Inferior parietal cortex (tissue), 1 donor: ENCODE measurements around the gene LPP.

Experiments used
- DNase-seq: peaks from one replicate; pipeline ENCODE4 v3.0.0-alpha.2; 2016; ENCODE audit errors: extremely low spot score

LPP gene

DNA sequence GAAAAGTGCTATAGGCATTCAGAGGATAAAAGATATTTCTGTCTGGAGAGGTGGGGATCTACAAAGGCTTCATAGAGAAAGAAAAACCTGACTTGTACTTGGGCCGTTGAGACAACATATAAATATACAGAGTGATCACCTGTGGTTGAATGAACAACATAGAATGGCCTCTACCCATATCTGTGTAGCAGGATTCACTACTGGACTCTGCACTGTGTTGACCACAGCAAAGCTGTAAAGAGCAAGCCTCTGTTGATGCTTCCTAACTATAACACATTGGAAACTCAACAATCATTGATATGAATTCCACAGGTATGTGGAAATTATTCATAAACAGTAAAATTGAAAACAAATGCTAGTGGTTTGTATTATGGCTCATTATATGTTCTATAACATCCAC lies 19.1 kb upstream of the LPP start:
- DNase-seq, result no peak

DNA sequence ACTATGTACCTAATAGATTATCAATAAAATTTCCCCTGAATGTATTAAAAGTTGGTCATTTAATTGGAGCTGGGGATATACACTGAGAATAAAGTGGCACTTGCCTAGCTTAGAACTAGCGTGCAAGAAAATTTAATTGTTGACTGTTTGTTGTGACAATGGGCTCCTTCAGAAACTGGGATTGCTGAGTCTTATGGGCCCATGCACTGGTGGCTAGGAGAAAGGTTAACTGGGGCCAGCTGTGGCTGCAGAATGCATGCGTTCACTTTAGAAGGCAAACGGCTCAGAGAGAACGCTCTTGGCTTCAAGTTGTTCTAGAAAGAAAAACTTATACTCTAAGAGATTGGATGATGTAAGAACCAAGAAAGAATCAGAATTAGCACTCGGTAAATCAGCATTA lies 18.7 kb upstream of the LPP start:
- no peak for DNase-seq

DNA sequence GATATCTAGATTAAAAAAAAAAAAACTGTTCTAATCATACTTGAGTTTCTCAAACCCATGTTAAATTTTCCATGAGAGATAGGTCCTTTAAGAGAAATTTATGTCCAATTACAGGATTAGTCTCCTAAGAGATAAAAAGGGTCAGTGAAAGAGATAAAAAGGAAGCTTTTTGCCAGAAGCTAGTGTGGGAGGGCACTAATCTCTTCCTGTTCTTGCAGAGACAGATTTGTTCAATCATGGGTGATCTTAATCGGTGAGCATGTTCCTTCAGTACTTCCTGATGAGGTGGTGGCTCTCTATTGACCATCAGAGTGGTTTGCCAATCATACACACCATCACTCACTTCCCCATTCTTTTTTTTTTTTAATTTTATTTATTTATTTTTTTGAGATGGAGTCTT lies 16.9 kb upstream of the LPP start:
- DNase-seq, result no peak

DNA sequence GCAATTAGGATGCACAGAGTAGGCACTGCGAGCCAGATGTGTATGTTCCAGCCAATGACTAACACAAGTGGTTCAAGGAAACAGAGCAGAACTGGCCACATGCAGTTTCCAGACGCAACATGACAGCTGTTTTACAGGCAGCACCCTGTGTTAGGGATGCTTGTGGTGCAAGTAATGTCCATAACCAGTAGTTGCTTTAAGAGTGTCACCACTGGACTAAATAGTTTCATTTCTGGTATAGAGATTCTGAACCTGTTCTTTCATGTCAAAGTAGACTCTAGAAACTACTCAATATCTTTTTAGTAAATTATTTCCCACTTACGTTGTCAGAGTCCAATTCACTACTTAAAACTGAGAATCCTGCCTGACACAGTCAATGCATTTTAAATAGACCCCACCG lies 14.5 kb upstream of the LPP start:
- no peak for DNase-seq

DNA sequence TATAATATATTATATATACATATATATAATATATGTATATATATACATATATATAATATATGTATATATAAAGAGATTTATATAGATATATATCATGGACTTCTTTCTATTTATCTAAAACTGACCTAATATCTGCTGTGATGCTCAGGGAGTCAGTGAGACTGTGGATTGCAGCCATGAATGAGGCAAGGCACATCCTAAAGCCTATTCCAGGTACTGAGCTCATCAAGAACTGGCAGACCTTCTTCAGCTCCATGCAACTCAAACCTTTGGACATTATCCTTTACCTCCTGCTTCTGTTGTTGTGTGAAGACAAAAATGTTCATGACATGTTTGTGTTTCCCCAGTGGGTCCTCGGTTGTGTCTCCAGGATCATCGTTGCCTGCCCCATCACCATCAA lies 7.7 kb upstream of the LPP start:
- DNase-seq, result no peak

DNA sequence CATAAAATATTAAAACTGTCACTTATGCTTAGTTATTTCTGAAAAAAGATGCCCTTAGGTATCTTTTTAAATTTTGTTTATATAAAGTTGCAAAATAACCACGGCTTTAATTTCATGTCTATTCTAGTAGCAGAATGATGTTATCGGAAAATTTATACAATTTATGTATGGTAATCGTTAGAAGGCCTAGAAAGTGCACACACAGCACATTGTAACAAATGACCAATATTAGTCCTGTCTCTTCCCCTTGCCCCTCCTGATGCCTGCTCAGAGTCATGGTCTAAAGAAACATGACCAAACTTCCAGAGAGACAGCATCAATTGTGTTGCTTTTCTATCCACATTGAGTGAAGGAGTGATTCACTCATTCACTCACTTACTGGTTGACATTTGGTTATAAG lies 6.2 kb upstream of the LPP start:
- no peak for DNase-seq

DNA sequence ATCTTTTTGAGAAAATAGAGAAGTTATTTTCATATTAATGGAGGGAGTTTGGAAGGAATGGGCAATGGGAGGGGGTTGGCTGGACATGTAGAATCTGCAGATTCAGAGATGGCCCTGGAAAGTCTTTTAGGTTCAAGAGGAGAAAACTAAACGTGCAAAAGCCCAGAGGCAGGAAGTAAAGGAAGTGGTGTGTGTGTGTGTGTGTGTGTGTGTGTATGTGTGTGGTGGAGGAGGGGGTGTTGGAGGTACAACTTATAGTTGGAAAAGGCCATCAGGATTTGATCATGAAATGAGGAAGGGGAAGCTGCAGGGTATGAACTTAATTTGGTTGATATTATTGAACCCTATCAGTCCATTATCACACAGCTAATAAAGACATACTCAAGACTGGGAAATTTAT lies 5.6 kb upstream of the LPP start:
- no peak for DNase-seq

DNA sequence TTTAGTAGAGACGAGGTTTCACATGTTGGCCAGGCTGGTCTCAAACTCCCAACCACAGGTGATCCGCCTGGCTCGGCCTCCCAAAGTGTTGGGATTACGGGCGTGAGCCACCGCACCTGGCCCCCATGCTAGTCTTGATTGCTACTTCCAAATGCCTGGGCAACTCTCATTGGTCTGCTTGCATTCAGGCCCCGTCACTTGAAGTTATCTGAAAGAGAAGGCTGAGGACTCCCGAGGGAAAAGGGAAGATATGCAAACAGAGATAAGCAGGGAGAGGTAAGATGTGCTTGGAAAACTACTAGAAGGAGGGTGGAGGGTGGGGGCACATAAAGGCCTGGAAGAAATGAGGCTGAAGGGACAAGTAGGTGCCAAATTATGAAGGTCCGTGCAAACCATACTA lies 4.4 kb upstream of the LPP start:
- no peak for DNase-seq

DNA sequence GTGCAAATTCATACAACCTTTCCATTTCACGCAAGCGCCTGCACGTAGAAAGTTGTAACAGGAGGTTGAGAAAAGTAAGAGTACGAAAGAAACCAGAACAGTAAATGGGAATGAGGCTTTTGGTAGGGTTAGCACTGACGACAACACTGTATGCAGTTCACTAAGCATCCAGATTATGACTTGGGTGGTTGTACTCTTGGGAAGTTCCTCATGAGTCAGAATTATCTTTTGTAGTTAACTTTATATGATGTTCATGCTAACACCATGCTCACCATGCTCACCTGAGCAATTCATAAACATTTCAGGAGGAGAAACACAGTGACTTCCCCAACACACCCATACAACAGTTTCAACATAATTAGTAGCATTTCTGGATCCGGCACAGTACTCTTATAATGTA lies 3.0 kb upstream of the LPP start:
- DNase-seq, result no peak

DNA sequence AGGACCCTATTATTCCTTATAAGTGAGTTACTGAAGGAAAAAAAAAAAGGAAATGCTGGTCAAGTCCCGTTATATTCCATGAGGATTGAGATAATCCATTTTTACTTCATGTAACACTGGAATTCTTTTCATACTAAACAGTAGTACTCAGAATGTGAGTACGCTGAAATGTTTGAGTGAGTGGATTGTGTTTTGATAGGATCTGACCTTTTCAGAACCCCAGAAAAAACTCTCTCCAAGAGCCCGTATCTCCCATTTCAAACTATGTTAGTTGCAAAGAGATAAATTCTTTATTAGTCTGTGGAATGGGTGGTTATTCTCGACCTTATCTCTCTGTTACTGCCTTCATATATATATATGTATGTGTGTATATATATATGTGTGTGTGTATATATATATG lies 2.5 kb upstream of the LPP start:
- no peak for DNase-seq

DNA sequence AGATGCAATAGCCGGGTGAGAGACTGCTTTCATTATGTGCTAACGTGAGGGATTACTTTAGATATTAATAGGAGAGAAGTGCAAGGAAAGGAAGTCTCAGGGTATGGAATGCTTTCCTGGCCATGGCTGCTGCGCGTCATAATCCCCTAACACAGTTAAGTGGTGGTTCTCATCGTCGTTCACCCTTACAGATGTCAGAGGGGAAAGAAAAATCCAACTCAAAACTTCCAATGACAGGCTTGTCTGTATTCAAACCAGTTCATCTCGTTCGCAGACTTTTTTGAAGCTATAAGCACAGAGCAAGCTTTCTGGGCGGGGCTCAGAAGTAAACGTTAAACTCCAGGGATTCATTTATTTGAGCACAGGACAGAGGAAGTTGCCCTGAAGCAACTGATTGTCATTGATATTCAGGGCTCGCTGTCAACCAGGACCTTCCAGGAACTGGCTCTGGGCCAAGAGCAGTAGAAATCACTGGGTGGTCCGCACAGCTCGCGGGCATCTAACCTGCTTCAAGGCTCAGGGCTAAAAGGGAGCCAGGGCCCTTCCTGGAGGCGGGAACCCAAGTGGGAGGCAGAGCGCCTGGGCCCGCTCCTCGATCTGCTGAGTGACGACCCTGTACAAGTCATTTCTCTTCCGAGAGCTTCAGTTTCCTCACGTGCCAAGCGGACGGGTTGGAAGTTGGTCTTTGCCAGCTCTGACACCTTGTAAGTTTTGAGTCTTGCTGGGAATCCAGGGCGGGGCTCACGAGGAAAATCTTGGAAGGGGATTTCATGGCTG lies 1.1 kb upstream of the LPP start:
- DNase-seq, result no peak

DNA sequence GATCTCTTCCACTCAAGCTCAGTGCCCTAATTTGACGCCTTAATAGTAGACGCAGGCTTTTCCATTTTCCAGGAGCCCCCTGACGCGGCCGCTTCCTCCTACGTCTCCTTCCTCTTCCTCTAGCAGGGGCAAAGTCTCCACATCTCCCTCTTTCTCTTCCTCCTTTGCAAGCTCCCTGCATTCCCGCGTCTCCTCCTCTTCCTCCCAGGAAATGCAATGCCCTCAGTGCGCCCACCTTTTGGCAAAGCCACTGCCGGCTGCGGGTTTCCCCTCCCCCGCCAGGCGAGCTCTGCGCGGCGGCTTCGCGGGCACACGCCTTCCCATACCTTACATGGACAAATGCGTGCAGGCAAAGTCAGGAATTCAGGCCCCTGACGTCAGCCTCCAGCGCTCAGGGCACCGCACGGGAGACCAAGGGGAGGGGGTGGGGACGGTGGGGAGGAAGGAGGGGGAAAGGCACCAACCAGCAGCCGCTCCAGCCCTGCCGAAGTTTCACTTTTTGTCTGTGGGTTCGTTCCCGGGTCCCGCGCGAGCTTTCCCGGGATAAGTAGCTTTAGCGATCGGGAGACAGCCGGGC lies 432 bp upstream of the LPP start:
- DNase-seq, result no peak

DNA sequence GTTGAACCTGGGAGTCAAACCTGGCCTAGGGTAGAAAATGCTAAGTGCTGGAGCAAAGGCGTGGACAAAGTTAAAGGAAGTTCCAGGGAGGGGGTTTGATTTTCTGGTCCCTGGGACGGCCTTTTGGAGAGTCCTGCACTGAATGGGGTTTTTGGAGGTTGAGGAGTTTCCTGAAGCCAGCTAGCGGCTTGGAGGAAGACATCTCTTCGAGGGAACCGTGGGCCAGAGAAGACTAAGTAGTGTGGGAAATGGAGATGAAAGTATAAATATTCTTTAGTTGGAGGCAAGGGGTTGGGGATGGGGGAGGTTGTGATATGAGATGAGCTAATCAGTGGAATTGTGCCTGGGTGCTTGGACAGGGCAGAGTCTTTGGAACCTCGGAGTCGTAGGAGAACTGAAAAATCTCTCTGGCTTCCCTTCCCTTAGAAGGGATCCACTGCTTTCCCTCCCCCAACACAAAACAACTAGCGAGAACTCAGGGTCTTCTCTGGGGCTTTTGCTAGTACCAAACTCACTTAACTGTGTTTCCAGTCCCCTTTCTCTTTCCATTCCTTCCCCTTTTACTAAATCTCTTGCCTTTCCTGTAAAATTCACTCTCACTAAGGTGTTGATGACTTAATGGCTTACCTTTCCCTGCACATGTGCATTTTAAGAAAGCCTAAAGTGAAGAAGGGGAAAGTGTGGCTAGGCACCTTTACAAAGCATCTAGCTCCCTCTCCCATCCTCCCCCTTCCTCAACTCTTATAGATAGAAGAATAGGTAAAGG lies 1.0 kb downstream of the LPP start:
- DNase-seq, result no peak

DNA sequence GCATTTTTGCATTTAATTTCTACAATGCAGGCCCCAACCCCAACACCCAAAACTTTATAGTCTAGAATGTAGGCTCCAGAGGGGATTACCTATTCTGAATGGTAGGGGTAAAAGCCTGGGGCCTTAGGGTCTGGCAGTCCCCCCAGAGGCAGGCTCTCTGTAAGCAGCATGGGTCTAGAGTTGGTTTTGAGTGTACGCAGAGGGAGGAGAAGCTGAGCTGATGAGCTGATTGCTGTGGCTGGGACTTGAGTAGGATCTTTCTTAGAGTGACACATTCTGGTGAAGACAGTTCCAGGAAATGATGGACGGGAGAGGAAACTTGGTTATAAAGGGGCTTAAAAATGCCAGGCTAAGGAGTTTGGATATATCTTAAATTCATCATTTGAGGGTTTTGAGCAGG lies 2.1 kb downstream of the LPP start:
- no peak for DNase-seq

DNA sequence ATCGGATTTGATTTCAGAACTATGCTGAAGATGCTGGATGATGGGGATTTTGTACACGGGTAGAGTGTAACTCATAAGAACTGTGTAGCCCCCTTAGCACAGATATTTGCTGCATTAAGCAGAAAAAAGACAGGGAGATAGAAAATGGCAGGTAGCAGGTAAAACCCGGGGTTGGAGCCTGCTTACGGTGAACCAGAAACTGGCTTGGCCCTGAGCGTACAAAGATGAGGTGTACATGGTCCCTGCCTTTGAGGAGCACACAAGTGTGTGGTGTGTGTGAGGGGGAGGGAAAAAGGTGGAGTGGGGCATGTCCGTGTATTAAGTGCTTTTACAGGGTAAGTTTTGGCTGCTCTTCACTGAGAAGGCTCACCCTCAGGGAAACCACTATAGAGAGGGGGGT lies 3.5 kb downstream of the LPP start:
- no peak for DNase-seq

DNA sequence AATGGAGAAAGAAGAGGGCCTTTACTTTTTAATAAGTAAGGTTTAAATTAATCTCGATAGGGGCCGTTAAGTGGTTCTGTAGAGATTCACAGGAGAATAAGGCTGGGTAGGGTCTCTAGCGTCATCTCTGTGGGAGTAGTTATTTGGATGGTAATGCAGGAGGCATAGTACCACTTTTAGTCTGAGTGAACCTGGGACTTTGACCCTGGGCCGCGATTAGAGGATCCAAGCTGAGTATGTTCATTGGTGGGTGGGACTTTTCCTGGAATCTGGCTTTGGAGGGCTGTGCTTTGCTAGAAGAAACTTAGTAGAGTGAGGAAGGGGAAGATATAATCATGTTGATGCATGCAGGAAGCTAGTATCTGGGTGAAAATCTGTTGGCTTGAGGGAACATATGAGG lies 4.0 kb downstream of the LPP start:
- DNase-seq, result no peak

DNA sequence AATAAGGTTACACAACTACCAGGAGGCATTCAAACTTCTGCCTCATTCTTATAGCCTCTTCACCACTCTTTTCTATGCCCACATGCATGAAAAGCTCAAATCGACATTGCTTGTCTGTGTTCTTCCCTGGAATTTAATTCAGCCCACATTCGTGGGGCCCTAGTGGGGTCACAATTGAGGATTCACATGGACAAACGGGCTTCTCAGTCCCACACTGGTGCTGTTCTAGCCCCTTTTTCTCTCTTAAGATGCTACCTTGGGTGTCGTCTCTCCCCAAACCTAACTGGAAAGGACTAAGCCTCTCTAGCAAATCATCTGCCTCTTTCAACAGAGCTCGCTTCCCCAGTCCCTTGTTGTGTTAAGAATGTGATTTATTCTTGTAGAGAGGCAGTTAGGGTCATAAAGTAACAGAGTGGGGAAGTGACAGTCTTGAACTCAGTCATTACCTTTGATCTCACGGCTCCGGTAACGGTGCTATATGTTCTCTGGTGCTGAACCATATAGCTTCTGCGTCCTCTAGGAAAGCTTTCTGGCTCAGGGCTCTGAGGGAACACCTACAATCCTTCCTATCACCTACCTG lies 4.9 kb downstream of the LPP start:
- DNase-seq, result no peak

DNA sequence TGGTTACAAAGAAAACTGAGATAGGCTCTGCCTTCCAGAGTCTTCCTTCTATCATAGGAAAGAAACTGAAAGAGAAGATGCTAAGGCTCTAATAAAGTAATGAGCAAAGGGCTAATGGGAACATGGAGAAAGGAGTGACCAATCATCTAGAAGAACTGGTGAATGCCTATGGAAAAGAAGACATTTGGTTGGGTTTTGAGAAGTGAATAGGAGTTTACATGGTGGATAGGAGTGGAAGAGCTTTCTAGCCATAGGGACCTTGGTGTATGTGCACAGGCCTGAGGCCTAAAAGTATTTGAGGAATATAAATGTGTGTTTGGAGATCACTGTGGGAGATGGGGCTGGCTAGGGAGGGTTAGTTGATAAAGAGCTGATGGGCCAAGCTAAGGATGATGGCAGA lies 6.8 kb downstream of the LPP start:
- no peak for DNase-seq

DNA sequence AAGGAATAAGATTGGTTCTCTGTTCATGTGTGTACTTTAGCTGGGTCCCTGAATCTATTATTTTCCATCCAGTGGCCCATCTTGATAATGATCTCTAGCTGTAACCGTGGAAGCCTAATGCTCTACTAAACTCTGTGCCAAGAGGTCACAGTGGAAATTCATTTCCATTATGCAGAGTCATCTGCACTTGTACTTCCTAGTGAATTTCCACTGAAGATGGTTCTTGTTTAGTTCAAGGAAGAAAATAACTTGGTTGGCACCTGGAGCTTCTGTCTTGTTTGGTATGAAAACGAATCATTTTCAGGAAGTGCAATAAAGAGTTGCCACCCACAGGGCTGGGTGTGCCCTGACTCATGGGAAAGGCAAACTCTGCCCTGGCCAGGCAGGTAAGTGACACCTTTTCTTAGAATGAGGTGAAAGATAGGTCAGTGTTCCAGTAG lies 10.3 kb downstream of the LPP start:
- no peak for DNase-seq

DNA sequence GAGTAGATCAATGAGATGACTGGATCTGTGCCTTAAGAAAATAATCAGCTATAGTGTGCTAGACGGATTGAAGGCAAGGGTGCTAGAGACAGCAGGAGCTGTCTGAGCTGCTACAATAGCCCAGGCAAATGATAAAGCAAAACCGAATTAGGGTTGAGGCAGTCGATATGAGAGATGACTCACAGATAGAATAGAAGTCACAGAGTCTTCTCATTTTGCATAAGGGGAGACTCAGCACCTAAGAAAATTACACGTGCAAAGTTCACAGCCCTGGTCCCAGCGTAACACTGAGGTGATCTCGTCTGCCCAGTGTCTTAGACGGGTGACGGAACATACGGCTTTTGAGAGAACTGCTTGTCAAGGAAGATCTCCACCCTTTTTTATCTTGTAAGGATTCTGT lies 11.6 kb downstream of the LPP start:
- no peak for DNase-seq

DNA sequence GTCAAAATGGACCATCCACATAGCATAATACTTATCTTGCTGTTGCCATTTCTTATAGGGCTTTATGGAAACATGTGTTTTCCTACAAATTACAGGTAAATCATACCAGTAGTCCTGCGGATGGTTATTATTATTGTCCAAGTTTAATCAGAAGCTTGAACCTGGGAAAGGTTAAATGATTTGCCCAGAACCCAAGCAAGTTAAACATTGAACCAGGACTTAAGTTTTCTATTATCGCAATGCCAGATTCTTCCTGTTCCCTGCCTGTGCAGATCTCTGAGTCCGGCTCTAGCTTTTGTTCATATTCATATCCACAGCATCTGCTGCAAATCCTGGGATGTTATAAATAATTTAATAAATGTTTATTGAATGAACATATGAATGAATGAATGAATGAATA lies 12.5 kb downstream of the LPP start:
- no peak for DNase-seq

DNA sequence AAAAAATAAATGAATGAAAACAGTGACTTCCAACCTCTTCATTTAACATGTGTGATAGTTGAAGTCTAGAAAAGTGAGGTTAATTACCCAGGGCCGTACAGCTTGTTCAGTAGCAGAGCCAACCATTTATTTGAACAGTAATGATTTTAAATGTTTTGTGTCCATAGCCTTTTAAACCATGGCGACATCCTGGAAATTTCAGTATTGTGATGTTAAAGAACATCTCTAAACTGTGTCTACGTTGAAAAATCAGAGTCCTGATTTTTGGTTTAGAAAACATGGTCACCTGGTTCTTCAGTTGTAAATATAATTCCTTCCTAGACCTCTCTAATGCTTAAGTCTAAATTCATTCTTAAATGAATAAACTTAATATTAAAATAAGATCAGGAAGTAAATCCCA lies 14.2 kb downstream of the LPP start:
- DNase-seq, result no peak

DNA sequence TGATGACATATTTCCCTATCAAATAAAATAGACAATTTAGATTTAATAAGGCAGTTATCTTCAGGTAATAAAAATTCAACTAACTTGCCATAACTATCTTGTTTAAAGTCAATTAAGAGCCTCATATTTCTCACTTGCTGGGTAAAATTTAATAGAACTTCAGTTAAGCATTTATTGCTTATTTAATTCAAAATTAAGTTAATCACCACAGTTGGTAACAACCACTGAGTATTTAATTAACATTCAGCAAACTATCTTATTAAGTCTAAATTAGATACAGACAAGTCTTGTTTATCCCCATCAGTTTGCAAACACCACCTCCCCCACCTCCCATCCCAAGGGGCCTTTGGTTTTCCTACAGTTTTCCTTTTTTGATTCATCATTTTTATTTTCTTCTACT lies 14.7 kb downstream of the LPP start:
- DNase-seq, result no peak
